A673 (cell line): ENCODE measurements around the gene THBS1. TPM values are rescaled to one million over a fixed set of nuclear protein-coding genes. Genes with fewer than 3 reads are reported as not detected.

Experiments
- BruUV-seq: library from RNA; stranded (reverse); fragments of 400-500 nt; replicated peaks from 2 replicates; lab custom pipeline; 2021; lab: Mats Ljungman, UMichigan
- CTCF ChIA-PET: fragments of 300-600 bp; sonication (Branson Sonifier 250); formaldehyde crosslinking; loops from one replicate; lab custom pipeline; 2022; ENCODE audit warnings: antibody characterized with exemption; lab: Charles Lee
- POLR2A ChIA-PET: fragments of 300-600 bp; sonication (Branson Sonifier 250); formaldehyde crosslinking; loops from one replicate; lab custom pipeline; 2022; ENCODE audit warnings: antibody characterized with exemption; ENCODE audit not compliant: low non-redundant PET; lab: Charles Lee
- DNase-seq: peaks from one replicate; pipeline ENCODE4 v3.0.0-alpha.2; 2015; ENCODE audit warnings: low spot score
- H3K27ac ChIP-seq: fragments of 200-600 bp; sonication (generic); 2 replicates; pipeline ENCODE4 v1.5.1; 2016; ENCODE audit warnings: mixed run types, low read depth, mild to moderate bottlenecking, mixed read lengths, antibody characterized with exemption, low read length; ENCODE audit not compliant: poor library complexity, severe bottlenecking
- H3K27me3 ChIP-seq: fragments of 200-600 bp; sonication (generic); replicated peaks from 2 replicates; pipeline ENCODE4 v1.6.1; 2017; ENCODE audit warnings: mixed run types, low read depth, mild to moderate bottlenecking, mixed read lengths, antibody characterized with exemption, low read length; ENCODE audit not compliant: insufficient read depth, poor library complexity
- H3K36me3 ChIP-seq: fragments of 200-600 bp; sonication (generic); 2 replicates; pipeline ENCODE4 v1.6.1; 2016; ENCODE audit warnings: mixed run types, mild to moderate bottlenecking, mixed read lengths, antibody characterized with exemption, low read length; ENCODE audit not compliant: insufficient read depth, poor library complexity, severe bottlenecking
- H3K4me1 ChIP-seq: fragments of 200-600 bp; sonication (generic); 2 replicates; pipeline ENCODE4 v1.6.1; 2017; ENCODE audit warnings: mixed run types, mild to moderate bottlenecking, mixed read lengths, antibody characterized with exemption, low read length; ENCODE audit not compliant: insufficient read depth, poor library complexity, severe bottlenecking
- H3K4me3 ChIP-seq: fragments of 200-600 bp; sonication (generic); 2 replicates; pipeline ENCODE4 v1.5.1; 2016; ENCODE audit warnings: low read depth, mixed run types, mild to moderate bottlenecking, mixed read lengths, low read length; ENCODE audit not compliant: poor library complexity, severe bottlenecking
- H3K9me3 ChIP-seq: fragments of 200-600 bp; sonication (generic); 2 replicates; pipeline ENCODE4 v1.6.1; 2016; ENCODE audit warnings: mixed run types, low read depth, mild to moderate bottlenecking, mixed read lengths, antibody characterized with exemption, low read length; ENCODE audit not compliant: poor library complexity, severe bottlenecking
- EZH2 ChIP-seq: fragments of 200-600 bp; sonication (generic); IDR thresholded peaks from 2 replicates; pipeline ENCODE4 v1.6.1; 2017; ENCODE audit warnings: borderline replicate concordance, low read depth, mild to moderate bottlenecking, mixed read lengths, antibody characterized with exemption, low read length; ENCODE audit not compliant: poor library complexity, severe bottlenecking
- intact Hi-C: fragments of 100-400 bp; cut with micrococcal nuclease; formaldehyde crosslinking; loops from one replicate; pipeline ENCODE4 v1.10.0; 2022; ENCODE audit not compliant: unreplicated experiment
- total RNA-seq: library from RNA; stranded (reverse); gene quantifications from 2 replicates; pipeline ENCODE4 v1.2.3, GENCODE V29; 2021
- TF ChIP-seq, protein P1 (sequence below): fragments of 300-800, 200-600 bp; sonication (generic); conservative IDR thresholded peaks from 2 replicates; pipeline ENCODE4 v1.5.1; 2017; ENCODE audit warnings: low read depth, mild to moderate bottlenecking, antibody characterized with exemption, low read length, moderate library complexity, mixed read lengths

THBS1 gene
- total RNA-seq, 1 experiment from 2014 or later, result 0.80 TPM

- Histone ChIP-seq H3K4me1 (peaks cover 10% of the 10 kb centered on the region), H3K36me3 (no peaks in the 10 kb centered on the region), H3K27ac (no peak overlapping the region), H3K9me3 (no peaks in the 10 kb centered on the region), H3K27me3 (no peaks in the 10 kb centered on the region), H3K4me3 (no peak overlapping the region)
- intact Hi-C loops, result no loop called here
- BruUV-seq, result no TSS peak
- no peak for TF ChIP-seq EZH2
- TF ChIP-seq, protein P1, sequence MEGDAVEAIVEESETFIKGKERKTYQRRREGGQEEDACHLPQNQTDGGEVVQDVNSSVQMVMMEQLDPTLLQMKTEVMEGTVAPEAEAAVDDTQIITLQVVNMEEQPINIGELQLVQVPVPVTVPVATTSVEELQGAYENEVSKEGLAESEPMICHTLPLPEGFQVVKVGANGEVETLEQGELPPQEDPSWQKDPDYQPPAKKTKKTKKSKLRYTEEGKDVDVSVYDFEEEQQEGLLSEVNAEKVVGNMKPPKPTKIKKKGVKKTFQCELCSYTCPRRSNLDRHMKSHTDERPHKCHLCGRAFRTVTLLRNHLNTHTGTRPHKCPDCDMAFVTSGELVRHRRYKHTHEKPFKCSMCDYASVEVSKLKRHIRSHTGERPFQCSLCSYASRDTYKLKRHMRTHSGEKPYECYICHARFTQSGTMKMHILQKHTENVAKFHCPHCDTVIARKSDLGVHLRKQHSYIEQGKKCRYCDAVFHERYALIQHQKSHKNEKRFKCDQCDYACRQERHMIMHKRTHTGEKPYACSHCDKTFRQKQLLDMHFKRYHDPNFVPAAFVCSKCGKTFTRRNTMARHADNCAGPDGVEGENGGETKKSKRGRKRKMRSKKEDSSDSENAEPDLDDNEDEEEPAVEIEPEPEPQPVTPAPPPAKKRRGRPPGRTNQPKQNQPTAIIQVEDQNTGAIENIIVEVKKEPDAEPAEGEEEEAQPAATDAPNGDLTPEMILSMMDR, result no peak
- ChIA-PET CTCF (no interaction called here), POLR2A (no interaction called here)
- no peak for DNase-seq
Observed at GRCh38 chr15:39644136-39644535, 63.3 kb downstream of the THBS1 start.

GRCh38 chr15:39645138-39645975, 64.5 kb downstream of the THBS1 start:
- Histone ChIP-seq H3K27ac (no peak overlapping the region), H3K36me3 (no peaks in the 10 kb centered on the region), H3K27me3 (no peaks in the 10 kb centered on the region), H3K9me3 (no peaks in the 10 kb centered on the region), H3K4me1 (peaks cover 10% of the 10 kb centered on the region), H3K4me3 (no peak overlapping the region)
- TF ChIP-seq EZH2, result no peak
- TF ChIP-seq, protein P1, result no peak
- DNase-seq, result no peak
- ChIA-PET POLR2A (no interaction called here), CTCF (interaction anchor here (0.6 kb wide), 1 partner anchor 231 kb away, joined by 3 read pairs; no protein-coding TSS in a partner anchor)
- no TSS peak for BruUV-seq
- intact Hi-C loops, result no loop called here

DNA sequence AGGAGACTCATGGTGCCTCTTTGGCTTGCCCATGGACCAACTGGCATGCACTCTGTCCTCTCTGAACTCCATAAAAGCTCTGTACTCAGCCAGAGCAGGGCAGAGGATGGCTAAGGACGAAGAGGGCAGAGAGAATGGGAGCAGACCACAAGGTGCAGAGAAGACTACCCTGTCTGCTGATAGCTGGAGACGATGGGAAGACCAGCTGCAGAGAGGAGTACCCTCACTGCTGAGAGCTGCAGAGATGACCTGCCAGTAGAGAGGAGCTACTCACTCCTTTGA, 65.0 kb downstream of the THBS1 start:
- BruUV-seq, result no TSS peak
- ChIA-PET CTCF (no interaction called here), POLR2A (no interaction called here)
- Histone ChIP-seq H3K27me3 (no peaks in the 10 kb centered on the region), H3K27ac (no peak overlapping the region), H3K4me3 (no peak overlapping the region), H3K36me3 (no peaks in the 10 kb centered on the region), H3K9me3 (no peaks in the 10 kb centered on the region), H3K4me1 (peaks cover 10% of the 10 kb centered on the region)
- TF ChIP-seq, protein P1, result no peak
- TF ChIP-seq EZH2, result no peak
- no peak for DNase-seq
- intact Hi-C loops, result no loop called here
